ENCODE results near the gene GALR1.

GRCh38 chr18:77320971-77321559, 71.4 kb downstream of the GALR1 start:
- no peak for TF ChIP-seq ATF2 (tag by site-specific recombination; IDR thresholded peaks at IDR 0.05; ENCODE audit: low read depth)
- TF ChIP-seq CTCF (tag by site-specific recombination; IDR thresholded peaks at IDR 0.05): no peak
- no peak for TF ChIP-seq ZNF23 (tag by site-specific recombination; IDR thresholded peaks at IDR 0.05; ENCODE audit: borderline replicate concordance)
- no peak for TF ChIP-seq EGR2 (tag by site-specific recombination; IDR thresholded peaks at IDR 0.05; ENCODE audit: low read depth)
- TF ChIP-seq ZNF704 (tag by site-specific recombination; IDR thresholded peaks at IDR 0.05): no peak
- no peak for TF ChIP-seq ZNF558 (tag by site-specific recombination; IDR thresholded peaks at IDR 0.05)
- no peak for TF ChIP-seq ZNF513 (tag by site-specific recombination; IDR thresholded peaks at IDR 0.05)
